Right lobe of liver (tissue), 6 donors: ENCODE results near the gene FBN3. TPM values are rescaled to one million over a fixed set of nuclear protein-coding genes. Genes with fewer than 3 reads are reported as not detected.
A peak's percentile ranks its signal among the peaks of the same experiment; 100 is the strongest.

Source experiments
- ATAC-seq, 4 donors: fragments of 200-7000 bp; cut with Tn5 transposase; one replicate each; pipeline ENCODE4 v1.9.1; 2020; ENCODE audit warnings: mild to moderate bottlenecking in 4 of 4, moderate library complexity in 4 of 4
- DNase-seq, 3 donors: peaks; one replicate each; pipeline ENCODE4 v3.0.0-alpha.2; 2020
- H3K27ac ChIP-seq, 3 donors: fragments of 200-600 bp; one replicate each; pipeline ENCODE4 v1.8.0; 2022
- H3K27me3 ChIP-seq, 2 donors: fragments of 200-600 bp; one replicate each; pipeline ENCODE4 v1.8.0; 2022
- H3K36me3 ChIP-seq, 4 donors: fragments of 200-600 bp; sonication (generic) in 1 of 4; one replicate each; pipeline versions ENCODE4 v1.5.1 to v1.8.0; 2017 to 2022; ENCODE audit warnings: control low read depth in 1 of 4
- H3K4me1 ChIP-seq, 4 donors: fragments of 200-600 bp; sonication (generic) in 1 of 4; one replicate each; pipeline versions ENCODE4 v1.5.1 to v1.8.0; 2017 to 2022; ENCODE audit warnings: control low read depth in 1 of 4
- H3K4me3 ChIP-seq, 3 donors: fragments of 200-600 bp; one replicate each; pipeline ENCODE4 v1.8.0; 2022
- H3K9me3 ChIP-seq, 4 donors: fragments of 200-600 bp; sonication (generic) in 1 of 4; one replicate each; pipeline versions ENCODE4 v1.5.1 to v1.8.0; 2017 to 2022; ENCODE audit warnings: control low read depth in 1 of 4
- POLR2A ChIP-seq: fragments of 450-650 bp; IDR thresholded peaks from one replicate; pipeline ENCODE4 v1.6.1; 2017; ENCODE audit warnings: antibody characterized with exemption, mild to moderate bottlenecking
- WGBS: methylation state at CpG from one replicate; pipeline ENCODE4 v1.1.6; 2018; ENCODE audit warnings: low coverage, low lambda C conversion rate; ENCODE audit not compliant: insufficient coverage; ENCODE audit errors: missing lambda C conversion rate; 5-methylcytosine and 5-hydroxymethylcytosine counted together
- intact Hi-C, 2 donors: fragments of 100-400 bp; cut with DNase I; formaldehyde crosslinking; loops; one replicate each; pipeline versions ENCODE4 v1.11.2 to v1.14.1; 2022
- total RNA-seq, 6 experiments: library from RNA; depleted of rRNA in 2 of 6; stranded (reverse); fragments of >200 nt in 2 of 6; fragmentation: NEBNext Ultra II Directional in 3 of 6; extraction: Animal tissue kit (Norgen Biotek cat#: 25700) in 3 of 6; gene quantifications; one replicate each; pipeline versions ENCODE4 v1.1.0 to v1.2.4, GENCODE V29; 2016 to 2023
- TF ChIP-seq, protein P1 (sequence below), 4 donors: fragments of 200-600 bp in 3 of 4; fragments of 450-650 bp in 1 of 4; IDR thresholded peaks; one replicate each; pipeline versions ENCODE4 v1.5.1 to v1.8.0; 2016 to 2022; ENCODE audit warnings: antibody characterized with exemption in 4 of 4, mild to moderate bottlenecking in 2 of 4
- donor health status: DM: no; HTN: yes; CAD: no.
- donor health status: DM: no; HTN: no; CAD: no.
- donor health status: DM: no; HTN: no; CAD: no.
- donor health status: DM: no; HTN: yes; CAD: no.
- donor health status: DM: no; HTN: yes; CAD: no.

The FBN3 gene
- total RNA-seq, 6 experiments from 2014 or later, result 0.11 to 0.37 TPM; not detected in 4

DNA sequence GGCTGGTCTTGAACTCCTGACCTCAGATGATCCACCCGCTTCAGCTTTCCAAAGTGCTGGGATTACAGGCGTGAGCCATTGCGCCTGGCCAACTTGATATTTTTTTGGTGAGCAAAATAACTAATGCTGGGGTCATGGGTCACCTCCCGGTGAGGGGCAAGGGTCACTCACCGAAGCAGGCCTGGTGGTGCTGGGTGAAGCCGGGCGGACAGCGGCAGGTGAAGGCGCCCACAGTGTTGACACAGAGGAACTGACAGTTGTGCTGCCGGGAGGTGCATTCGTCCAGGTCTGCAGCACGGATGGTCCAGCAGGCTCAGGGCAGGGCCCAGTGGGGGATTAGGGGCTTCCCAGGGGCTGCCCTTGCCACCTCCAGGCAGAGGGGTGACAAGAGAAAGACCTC lies 68.6 kb downstream of the FBN3 start:
- peak in 2 of 3 donors; percentile 41 to 61 for DNase-seq
- no peaks in the 10 kb centered on the region for H3K9me3 ChIP-seq
- H3K4me3 ChIP-seq, result no peak overlapping the region
- TF ChIP-seq POLR2A, result no peak
- TF ChIP-seq, protein P1, sequence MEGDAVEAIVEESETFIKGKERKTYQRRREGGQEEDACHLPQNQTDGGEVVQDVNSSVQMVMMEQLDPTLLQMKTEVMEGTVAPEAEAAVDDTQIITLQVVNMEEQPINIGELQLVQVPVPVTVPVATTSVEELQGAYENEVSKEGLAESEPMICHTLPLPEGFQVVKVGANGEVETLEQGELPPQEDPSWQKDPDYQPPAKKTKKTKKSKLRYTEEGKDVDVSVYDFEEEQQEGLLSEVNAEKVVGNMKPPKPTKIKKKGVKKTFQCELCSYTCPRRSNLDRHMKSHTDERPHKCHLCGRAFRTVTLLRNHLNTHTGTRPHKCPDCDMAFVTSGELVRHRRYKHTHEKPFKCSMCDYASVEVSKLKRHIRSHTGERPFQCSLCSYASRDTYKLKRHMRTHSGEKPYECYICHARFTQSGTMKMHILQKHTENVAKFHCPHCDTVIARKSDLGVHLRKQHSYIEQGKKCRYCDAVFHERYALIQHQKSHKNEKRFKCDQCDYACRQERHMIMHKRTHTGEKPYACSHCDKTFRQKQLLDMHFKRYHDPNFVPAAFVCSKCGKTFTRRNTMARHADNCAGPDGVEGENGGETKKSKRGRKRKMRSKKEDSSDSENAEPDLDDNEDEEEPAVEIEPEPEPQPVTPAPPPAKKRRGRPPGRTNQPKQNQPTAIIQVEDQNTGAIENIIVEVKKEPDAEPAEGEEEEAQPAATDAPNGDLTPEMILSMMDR (IDR thresholded peaks at IDR 0.05), result no peak
- no peaks in the 10 kb centered on the region for H3K36me3 ChIP-seq
- 30% methylated on average over 9 of the region's 12 CpGs for WGBS
- H3K27me3 ChIP-seq, result no peaks in the 10 kb centered on the region
- peak; percentile 69 to 82 (median 80) for ATAC-seq
- peaks cover 0 to 4% (median 0%) of the 10 kb centered on the region in 4 donors for H3K4me1 ChIP-seq
- intact Hi-C loops, result no loop called here
- no peak overlapping the region for H3K27ac ChIP-seq

DNA sequence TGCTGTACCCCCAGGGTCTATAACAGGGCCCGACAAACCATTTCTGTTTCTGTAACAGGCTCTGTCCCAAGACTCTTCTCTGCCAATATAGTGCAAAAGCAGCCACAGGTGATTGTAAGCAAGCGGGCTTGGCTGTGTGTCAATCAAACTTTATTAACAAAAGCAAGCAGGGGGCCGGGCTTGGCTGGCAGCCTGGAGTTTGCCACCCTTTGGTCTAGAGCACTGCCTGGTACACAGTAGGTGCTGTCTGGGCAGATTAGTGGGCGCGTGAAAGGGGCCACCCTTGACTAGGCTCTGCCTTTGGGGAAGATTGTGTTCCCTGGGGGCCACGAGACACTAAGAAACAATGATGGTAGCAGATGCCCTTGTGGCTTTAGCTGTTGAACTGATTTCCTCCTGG lies 69.4 kb downstream of the FBN3 start:
- Histone ChIP-seq H3K36me3 (no peaks in the 10 kb centered on the region), H3K4me3 (no peak overlapping the region), H3K27ac (no peak overlapping the region), H3K27me3 (no peaks in the 10 kb centered on the region), H3K4me1 (peaks cover 0 to 4% (median 0%) of the 10 kb centered on the region in 4 donors), H3K9me3 (no peaks in the 10 kb centered on the region)
- WGBS, result 88% methylated on average over 2 of the region's 6 CpGs
- ATAC-seq, result no peak
- TF ChIP-seq, protein P1 (IDR thresholded peaks at IDR 0.05), result no peak
- intact Hi-C loops, result no loop called here
- DNase-seq, result no peak

GRCh38 chr19:8075158-8076074 lies 74.0 kb downstream of the FBN3 start:
- H3K4me1 ChIP-seq, result peaks cover 0 to 1% (median 0%) of the 10 kb centered on the region in 4 donors
- 67% methylated on average over 6 of the region's 13 CpGs for WGBS
- no peaks in the 10 kb centered on the region for H3K9me3 ChIP-seq
- no peak for DNase-seq
- TF ChIP-seq, protein P1 (IDR thresholded peaks at IDR 0.05), result no peak
- no peak for TF ChIP-seq POLR2A
- intact Hi-C loops, result no loop called here
- no peak overlapping the region for H3K4me3 ChIP-seq
- H3K27ac ChIP-seq, result no peak overlapping the region
- H3K36me3 ChIP-seq, result no peaks in the 10 kb centered on the region
- no peak for ATAC-seq
- H3K27me3 ChIP-seq, result no peaks in the 10 kb centered on the region

DNA sequence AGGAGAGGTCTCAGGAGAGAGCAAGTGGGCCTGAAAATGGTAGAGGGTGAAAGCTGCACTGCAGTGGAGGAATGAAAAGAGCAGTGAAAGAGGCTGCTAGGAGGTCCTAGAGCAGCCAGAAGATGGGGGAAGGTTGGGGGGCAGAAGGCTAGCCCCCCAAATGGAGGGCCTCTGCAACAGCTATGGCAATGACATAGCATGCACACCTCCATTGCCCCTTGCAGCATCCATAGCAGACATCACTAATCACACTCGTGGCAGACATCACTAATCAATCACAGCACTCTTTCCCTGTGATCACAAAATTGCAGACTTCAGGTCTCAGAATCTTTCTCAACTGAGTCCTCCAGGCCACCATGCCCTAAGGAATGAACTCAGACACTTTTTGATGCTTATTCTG lies 74.9 kb downstream of the FBN3 start:
- H3K27ac ChIP-seq, result no peak overlapping the region
- no peaks in the 10 kb centered on the region for H3K27me3 ChIP-seq
- intact Hi-C loops, result no loop called here
- H3K4me1 ChIP-seq, result no peaks in the 10 kb centered on the region
- no peak overlapping the region for H3K4me3 ChIP-seq
- no peak for DNase-seq
- H3K9me3 ChIP-seq, result no peaks in the 10 kb centered on the region
- no peak for ATAC-seq
- no CpG with 5 or more reads among the region's 1 CpG for WGBS
- H3K36me3 ChIP-seq, result no peaks in the 10 kb centered on the region
- TF ChIP-seq, protein P1 (IDR thresholded peaks at IDR 0.05), result no peak
- TF ChIP-seq POLR2A, result no peak
